HG03378 (cell line): ENCODE measurements around the gene NAV2.

Source experiments
- ATAC-seq: cut with Tn5 transposase; IDR thresholded peaks from one replicate; pipeline ENCODE4 v1.9.1; 2021; ENCODE audit warnings: mild to moderate bottlenecking, moderate library complexity; ENCODE audit not compliant: unreplicated experiment

Gene NAV2

DNA sequence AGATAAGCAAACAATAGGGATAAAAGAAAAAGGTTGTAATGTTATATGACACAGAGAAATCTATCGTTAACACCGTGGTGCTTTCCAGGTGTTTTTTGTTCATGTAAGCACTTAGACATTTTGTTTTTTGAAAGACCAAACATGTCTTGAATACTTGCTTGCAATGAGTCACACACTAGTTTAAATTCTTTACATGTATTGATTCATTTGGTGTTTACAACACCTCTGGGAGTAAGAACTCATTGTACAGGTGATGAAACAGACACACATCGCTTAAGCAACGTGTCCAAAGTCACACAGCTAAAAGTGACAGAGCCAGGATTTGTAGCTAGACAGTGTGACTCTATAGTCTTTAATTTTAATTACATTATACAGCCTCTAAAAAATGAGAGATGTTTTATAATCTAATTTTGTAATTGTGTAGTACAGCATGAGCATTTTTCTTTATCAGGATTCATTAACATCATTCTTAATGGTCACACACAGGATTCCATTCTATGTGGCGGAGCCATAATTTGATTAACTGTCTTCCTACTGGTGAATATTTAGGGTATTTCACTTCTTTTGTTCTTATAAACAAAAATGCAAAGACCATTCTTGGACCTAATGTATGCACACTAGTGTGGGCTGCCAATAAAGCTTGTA is 298.8 kb downstream of the NAV2 start:
- ATAC-seq, result no peak

DNA sequence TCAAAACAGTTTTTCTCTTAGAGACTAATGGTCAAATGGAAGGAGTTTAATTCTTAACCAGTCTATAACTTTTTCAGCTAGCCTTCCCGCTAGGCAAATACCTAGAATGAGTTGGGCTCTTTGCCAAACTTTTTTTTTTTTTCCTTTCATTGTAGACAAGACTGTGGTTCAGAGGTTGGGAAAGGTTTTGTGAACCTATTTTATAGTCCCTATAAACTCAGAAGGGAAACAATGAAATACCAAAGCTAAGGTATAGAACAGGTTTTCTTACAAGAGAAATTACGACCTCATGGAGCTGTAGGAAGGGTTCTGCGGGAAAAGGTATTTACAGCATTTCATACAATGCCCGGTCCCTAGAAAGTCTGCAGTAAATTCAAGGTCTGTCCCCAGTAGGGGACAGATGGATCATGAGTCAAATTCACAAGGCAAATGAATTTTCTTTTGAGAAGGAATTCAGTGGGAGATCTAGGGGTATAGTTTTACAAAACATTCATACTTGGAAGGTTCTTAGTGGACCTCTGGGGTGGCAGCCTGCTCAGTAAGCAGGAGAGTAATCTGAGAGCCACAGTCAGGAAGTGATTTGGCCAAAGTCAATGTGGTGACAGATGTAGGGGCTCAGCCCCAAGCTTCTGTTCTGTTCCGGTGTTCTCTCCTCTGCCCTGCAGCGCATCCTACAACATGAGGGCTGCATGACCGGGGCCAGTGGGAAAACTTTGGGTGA is 300.9 kb downstream of the NAV2 start:
- no peak for ATAC-seq

DNA sequence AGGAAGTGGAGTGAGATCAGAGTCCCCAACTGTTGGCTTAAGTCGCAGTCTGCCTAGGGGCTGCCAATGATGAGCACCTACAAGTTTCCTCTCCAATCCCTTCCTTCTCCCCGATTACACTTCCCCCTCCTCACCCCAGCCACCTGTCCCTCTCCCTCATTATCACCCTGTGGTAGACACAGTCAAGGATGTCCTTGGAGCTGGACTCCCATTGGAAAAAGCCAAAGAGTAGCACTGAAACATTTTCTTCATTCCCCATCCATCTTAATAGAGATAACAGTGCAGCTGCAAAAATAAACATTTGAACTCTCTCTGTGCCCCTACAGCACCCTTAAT is 301.4 kb downstream of the NAV2 start:
- no peak for ATAC-seq

DNA sequence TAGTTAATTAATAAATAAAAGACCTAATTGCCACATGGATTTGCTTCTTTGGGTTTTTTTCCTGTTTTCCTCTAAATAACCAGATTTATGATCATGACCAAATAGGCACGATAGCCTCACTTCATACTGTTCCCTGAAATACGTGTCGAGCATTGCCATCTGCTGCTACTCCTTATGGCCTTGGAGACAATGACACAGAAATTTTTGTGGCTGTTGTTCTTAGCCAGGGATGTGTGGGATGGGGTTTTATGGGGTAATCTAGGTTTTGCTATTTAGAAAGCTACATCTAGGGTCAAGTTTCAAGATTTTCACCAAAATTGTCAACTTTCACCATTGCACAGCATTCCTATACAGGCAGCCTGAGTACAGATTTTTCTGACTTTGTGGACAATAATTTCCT is 302.5 kb downstream of the NAV2 start:
- ATAC-seq, result no peak

DNA sequence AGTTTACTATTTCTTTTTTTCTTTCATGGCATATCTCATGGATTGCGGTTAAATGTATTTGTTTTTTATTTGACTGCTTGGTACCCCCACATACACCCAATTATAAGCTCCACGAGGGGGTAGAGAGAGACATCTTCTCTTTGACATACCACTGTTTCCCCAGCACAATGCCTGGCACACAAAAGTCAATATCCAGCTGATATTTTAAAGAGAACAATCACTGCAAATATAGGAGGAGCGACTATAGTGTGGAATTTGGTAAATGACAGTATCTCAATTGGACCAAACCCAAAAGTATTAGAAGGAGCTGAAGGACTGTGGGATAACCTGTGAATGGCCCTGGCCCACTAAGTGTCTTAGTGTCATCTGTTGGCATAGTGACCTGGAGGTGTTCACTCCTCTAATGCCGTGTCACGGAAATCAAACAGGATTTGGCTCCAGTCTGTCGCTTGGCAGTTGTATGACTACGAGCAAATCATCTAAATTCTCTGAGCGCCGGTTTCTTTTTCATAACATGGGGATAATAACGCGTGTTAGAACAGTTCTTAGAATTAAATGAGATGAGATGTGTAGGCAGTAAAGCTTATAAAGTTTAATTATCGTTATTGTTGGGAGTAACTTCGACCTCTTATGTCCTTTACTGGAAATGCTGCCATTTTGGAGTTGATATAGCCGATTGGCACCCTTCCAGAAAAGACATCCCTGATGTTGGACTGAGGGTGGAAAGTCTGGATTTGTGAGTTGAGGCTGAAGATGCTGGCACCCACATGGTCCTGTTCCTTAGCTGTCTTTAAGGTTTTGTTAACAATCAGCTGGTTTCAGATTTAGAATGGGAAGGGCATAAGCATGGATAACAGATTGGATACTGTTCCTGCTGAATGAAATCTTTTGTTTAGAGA is 303.1 kb downstream of the NAV2 start:
- ATAC-seq, result no peak

DNA sequence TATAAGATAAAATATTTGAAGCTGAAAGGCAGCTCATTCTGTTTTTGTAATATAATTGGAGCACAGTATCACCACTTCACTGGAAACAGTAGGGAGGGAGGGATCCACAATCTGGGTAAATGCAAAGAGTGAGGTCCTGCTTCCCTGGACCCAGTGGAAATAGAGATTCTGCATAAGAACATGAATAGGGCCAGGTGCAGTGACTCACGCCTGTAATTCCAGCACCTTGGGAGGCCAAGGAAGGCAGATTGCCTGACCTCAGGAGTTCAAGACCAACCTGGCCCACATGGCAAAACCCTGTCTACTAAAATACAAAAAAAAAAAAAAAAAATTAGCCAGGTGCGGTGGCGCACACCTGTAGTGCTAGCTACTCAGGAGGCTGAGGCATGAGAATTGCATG is 303.9 kb downstream of the NAV2 start:
- ATAC-seq, result no peak

DNA sequence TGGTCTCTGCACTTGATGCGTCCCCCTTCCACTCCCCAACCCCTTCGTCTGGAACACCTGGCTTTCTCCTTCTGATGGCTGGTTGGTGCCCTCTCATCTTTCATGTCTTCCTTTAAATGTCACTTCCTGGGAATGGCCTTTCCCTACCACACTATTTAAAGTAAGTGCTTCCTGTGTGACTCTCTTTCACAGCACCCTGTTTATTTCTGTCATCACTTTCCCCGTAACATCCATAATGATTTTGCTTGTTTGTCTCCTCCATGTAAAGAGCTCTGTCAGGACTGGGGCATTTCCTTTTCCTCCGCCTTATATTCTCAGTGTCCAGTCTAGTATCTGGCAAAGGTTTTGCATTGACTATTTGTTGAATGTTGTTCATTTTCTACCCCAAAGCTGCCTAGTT is 304.7 kb downstream of the NAV2 start:
- no peak for ATAC-seq

DNA sequence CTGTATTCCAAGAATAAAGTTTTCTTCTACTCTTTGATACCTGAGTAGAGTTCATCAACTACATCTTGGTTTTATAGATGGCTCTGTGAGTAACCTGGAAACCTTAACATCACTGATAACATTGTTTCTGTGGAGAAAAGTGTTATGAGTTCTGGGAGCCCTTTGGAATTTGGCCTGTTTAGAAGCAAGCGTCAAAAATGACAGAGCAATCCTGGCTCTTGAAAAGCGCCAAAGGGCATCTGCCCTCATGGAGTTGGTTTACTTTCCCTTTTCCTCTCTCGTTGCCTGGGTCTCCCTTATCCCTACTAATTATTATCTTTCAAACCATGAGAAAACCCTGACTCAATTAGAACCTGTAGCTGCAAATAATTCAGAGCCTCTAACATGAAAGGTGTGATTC is 307.6 kb downstream of the NAV2 start:
- ATAC-seq, result no peak

DNA sequence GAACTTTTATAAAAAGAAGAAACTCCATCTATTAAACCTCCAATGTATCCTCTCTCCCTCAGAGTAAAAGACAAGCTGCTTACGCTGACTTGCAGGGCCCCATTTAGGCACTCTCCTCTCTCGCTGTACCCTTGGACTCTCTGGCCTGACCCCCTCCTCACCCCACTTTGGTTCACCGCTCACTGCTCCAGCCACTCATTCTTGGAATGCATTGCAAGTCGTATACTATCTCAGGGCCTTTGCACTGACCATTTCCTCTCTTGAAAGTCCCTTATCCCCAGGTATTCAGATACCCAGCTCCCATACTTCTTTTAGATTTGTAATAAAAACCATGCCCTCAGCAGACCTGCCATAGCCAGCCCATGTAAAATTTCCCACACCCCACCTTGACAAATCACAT is 308.1 kb downstream of the NAV2 start:
- ATAC-seq, result no peak

DNA sequence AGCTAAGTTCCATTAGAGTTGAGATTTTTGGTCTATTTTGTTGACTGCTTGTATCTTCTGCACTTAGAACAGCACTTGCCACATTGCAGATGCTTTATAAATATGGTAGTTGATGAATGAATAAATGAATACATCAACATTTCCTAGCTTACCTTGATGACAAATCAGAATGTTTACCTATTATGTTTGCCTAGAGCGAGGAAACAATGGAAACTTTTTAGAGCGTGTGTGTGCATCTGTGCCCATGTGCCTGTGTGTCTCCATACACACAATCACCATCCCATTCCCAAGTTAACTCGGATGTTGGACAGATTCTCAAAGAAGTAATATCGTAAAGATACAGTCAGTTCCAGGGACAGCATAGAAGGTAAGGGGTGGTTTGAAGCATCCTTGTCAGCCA is 308.6 kb downstream of the NAV2 start:
- ATAC-seq, result no peak

DNA sequence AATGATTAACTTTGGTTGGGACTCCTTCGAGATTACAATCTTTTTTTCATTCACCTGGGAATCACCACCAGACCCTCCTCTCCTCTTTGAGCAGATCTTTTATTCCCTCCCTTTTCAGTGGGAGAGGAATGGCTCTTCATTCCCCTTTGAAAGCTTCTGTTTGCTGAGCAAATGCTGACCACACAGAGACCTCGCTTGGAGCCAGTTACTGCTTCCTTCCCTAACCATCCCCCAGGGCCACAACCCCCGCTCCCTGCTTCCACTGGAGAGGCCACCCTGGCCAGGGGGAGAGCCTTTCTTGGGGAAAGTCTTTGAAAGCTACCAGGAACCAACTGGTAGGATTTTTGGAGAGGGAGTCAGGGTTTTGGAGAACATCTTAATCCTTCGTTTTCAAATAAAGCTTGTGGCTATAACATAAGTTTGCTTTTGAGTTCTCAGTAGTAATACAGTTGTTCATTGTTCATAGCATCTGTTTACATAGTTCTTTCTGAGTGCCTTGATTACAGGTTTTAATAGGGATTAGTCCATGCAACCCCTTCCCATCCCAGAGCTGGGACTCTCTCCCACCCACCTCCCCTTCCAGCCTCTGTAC is 309.2 kb downstream of the NAV2 start:
- no peak for ATAC-seq

DNA sequence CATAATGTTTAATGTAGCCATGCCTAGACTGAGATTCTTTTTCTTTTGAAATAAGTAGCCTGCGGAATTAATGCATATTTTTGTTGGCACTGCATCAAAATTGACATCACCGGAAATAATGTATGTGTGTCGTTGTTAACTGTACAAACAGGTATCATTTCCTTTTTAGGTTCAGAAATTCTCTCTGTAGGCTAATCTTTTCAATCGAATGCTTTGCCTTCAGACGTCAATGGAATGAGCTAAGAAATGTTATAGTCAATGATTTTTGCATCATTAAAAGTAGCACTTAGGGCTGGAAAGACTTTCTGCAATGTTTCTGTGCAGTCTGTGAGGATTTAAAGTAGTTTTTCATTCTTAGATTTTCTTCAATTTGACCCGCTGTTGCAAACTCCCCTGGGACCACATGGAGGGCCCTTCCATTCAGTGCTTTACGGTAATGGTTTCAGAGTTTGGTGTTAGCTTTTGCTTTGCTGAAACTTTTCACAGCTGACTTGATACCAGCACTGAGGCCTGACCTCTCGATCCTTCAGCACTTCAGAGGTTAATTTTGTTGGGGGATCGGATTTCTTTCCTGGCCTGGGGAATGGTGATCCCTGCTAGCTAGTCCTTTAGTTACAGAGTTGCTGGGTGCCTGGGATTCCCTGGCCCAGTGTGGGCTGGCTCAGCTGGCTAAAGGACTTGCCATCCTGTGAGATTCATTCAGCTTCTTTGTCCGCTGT is 309.9 kb downstream of the NAV2 start:
- ATAC-seq, result no peak

DNA sequence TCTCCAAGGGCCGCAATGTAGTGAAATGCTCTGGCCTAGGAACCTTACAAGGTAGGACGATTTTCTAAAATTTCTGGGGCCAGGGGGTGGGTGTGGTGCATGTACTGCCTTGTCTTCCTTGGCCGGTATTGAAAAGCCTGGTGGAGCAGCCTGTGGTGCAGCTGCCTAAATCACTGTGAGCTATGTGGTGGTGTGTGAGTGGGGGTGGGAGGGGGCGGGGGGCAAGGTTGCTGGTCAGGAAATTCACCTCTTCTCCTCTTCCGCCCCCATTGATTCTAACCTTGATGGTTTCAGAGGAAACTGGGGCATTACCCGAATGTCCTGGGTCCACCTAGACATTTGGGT is 310.4 kb downstream of the NAV2 start:
- no peak for ATAC-seq

DNA sequence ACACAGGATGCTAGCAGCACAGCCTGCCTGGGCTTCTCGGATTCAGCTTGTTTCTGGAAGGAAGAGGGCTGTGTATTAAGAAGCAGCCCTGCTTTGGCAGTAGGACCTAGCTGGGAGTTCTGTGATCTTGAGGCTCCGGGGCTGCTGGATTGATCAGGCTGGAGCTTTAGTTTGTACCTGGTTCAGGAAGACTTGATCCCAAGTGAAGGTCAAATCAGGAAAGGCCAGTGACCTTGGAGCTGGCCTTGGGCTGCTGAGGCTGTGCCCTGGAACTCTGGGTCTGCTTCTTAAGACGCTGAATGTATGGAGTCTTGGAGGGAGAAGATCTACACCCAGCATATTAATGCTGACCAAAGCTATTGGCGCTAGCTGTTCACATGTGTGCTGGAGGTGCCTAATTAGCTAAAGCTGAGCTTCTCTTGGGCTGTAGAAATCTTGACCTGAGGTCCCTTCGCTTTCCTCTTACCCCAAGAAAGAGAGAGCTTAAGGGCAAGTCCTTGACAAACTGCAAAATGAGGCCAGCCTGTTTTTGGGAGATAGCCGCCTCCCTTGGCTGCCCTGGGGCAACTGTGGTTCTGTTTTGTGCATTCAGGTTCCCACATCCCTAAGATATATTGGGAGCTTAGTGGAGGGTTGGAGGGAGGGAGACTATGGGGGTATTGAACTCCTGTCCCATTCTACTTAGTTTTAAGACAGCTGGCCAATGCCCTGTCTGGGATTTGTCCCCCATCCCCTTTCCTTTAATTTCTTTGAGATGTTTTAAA is 311.7 kb downstream of the NAV2 start:
- ATAC-seq, result no peak

DNA sequence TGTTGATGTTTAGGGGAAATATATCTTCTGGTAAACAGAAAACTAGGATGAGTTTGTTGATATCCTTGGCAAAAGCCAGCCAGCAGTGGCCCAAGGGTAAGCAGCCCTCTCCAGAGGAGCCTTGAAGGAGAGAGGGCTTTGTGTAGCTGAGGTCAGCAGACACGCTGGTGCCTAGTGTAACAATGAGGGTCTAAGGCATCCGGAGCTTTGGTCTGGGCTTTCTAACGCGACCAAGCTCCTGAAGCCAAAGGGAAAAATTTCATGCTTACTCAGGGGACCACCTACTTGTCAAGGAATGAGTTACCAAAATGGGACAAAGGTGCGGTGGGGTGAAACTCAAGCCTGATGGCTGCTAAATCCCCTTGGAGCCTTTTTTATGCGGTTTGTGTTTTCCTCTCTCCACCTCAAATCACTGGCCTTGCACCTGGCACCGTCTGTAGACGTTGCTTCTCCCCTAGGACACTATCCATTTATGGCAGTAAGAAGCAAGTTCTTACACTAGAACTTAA is 312.7 kb downstream of the NAV2 start:
- ATAC-seq, result no peak

DNA sequence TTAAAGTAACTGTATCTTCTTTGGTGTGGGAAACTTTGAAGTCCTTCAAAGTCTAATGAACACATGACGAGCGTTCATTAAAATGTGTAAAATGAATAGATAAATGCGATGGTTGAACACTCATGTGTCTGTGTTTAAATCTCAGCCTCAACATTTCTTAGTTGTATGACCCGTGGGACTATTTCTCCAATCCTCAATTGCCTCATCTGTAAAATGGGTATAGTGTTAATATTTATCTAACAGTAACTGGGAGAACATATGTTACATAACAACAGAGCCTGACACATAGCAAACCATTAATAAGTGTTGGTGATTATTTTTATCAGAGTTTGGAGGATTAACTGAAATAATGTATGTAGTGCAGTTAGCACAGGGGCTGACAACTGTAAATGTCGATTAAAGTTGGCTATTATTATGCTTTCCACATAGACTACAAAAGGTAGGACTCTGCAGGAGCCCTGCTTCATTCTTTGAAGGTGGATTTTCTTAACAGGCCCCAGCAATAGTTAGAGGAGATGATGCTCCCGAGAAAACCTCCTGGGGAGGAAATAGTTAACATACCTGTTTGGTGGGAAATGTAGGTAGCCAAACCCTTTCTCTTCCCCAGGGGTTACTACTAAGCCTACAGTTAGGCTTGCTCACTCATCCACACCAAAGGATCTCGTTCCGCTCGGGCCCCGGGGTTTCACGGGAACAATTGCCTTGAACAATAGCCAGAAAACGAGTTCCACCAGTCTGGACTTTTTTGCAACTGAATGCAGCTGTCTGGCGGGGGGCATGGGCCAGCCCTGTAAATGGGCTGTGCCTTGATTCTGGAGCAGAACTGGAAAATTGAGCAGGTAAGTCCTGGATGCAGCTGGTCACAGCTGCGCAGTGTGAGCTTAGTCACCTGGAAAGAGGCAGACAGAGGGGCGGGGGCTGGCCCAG is 314.3 kb downstream of the NAV2 start:
- ATAC-seq, result no peak

DNA sequence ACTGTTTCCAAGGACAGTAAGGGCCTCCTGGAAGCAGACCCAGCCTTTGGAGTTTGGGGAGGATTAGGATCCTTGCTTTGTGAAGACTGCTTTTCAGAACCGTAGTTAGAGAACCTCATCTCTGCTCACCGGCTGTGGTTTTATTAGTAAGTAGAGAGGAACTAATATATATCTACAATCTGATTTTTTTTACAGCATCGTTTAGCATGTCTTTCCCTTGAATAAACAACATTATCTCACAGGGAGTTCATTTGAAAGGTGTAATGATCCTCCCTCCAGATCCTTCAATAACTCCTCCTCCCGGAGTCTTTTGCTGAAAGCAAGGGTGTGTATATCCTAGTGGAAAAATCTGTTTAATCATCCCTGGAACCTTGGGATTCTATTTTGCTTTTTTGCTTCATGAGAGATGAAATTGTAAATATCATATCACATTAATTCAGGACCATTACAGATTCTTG is 314.9 kb downstream of the NAV2 start:
- ATAC-seq, result no peak

DNA sequence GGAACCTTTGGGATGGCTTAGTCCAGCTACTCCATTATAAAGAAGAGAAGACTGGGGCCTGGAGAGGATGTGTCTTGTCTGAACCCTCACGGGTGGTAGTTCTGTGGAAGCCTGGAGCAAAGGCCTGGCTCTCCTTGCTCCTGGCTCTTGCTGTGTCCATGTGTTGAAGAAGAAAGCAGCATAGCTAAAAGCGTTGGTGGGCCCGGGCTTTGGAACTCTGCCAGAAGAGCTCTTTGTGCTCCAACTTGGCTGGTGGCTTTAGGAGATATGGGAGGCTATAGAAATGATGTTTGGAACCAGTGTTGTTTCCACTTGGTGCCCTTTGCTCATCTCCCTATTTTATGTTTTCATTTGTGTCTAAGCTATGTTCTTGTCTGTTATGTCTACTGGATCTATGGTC is 316.6 kb downstream of the NAV2 start:
- no peak for ATAC-seq

DNA sequence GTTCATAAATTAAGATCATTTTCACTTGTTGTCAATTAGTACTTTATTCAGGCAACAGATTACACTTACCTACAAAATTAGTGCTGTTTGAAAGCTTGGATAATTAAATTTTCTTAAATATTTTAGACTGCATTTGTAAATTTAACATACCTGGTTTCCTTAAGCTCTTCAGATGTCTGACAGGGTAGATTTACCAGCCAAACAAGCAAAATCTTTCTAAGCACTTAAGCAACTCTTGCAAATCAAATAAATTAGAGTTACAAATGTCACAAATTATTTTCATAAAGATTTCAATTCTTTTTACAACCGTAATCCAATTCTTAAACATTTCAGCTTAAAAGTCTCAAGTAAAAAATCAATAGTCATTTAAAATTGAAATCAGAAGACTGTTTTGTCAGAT is 317.8 kb downstream of the NAV2 start:
- no peak for ATAC-seq
